ENCODE results near the gene SRRM5. TPM values are rescaled to one million over a fixed set of nuclear protein-coding genes. Genes with fewer than 3 reads are reported as not detected.

The SRRM5 gene
- total RNA-seq, 3 donors from 2014 or later (not counting 1 experiment from before 2014, with no cell fraction given): 0.24 to 0.75 (median 0.50) TPM

GRCh38 chr19:43626838-43627237, 14.9 kb downstream of the SRRM5 start:
- H3K9me3 ChIP-seq (ENCODE audit: control insufficient read depth, insufficient read depth, low read length): no peaks in the 10 kb centered on the region
- intact Hi-C loops (cut with micrococcal nuclease): no loop called here
- TF ChIP-seq, protein P1, sequence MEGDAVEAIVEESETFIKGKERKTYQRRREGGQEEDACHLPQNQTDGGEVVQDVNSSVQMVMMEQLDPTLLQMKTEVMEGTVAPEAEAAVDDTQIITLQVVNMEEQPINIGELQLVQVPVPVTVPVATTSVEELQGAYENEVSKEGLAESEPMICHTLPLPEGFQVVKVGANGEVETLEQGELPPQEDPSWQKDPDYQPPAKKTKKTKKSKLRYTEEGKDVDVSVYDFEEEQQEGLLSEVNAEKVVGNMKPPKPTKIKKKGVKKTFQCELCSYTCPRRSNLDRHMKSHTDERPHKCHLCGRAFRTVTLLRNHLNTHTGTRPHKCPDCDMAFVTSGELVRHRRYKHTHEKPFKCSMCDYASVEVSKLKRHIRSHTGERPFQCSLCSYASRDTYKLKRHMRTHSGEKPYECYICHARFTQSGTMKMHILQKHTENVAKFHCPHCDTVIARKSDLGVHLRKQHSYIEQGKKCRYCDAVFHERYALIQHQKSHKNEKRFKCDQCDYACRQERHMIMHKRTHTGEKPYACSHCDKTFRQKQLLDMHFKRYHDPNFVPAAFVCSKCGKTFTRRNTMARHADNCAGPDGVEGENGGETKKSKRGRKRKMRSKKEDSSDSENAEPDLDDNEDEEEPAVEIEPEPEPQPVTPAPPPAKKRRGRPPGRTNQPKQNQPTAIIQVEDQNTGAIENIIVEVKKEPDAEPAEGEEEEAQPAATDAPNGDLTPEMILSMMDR (IDR thresholded peaks at IDR 0.05): no peak
- no peak for ATAC-seq
- Mint-ChIP-seq H3K36me3 (no peaks in the 10 kb centered on the region), H3K4me1 (peaks cover 0 to 32% of the 10 kb centered on the region in 2 donors), H3K27me3 (ENCODE audit: low read depth in 2 of 2) (peaks cover 0 to 16% of the 10 kb centered on the region in 2 donors), H3K27ac (no peak overlapping the region), H3K4me3 (no peak overlapping the region), H3K9me3 (no peaks in the 10 kb centered on the region)
- H3K4me1 ChIP-seq (ENCODE audit: control insufficient read depth, insufficient read depth, low read length): peaks cover 11% of the 10 kb centered on the region
- no peak for DNase-seq
- WGBS (ENCODE audit: insufficient coverage): 56% methylated on average over 17 of the region's 17 CpGs
- no peak overlapping the region for H3K4me3 ChIP-seq (ENCODE audit: low read length)
- H3K36me3 ChIP-seq (ENCODE audit: control insufficient read depth, insufficient read depth, low read length): no peaks in the 10 kb centered on the region
- no peak overlapping the region for H3K27ac ChIP-seq (ENCODE audit: low read length)
- H3K27me3 ChIP-seq (ENCODE audit: control insufficient read depth, insufficient read depth, low read length): peaks cover 4% of the 10 kb centered on the region

- TF ChIP-seq, protein P1 (IDR thresholded peaks at IDR 0.05): no peak
- H3K9me3 ChIP-seq (ENCODE audit: control insufficient read depth, insufficient read depth, low read length): no peaks in the 10 kb centered on the region
- peaks cover 8 to 25% of the 10 kb centered on the region in 2 donors for H3K27me3 Mint-ChIP-seq (ENCODE audit: low read depth in 2 of 2)
- H3K4me1 Mint-ChIP-seq: peaks cover 0 to 31% of the 10 kb centered on the region in 2 donors
- DNase-seq (no peak), ATAC-seq (no peak)
- H3K27me3 ChIP-seq (ENCODE audit: control insufficient read depth, insufficient read depth, low read length): peaks cover 4% of the 10 kb centered on the region
- H3K4me1 ChIP-seq (ENCODE audit: control insufficient read depth, insufficient read depth, low read length): peaks cover 11% of the 10 kb centered on the region
- H3K27ac ChIP-seq (ENCODE audit: low read length): no peak overlapping the region
- intact Hi-C loops (cut with micrococcal nuclease): no loop called here
- H3K4me3 ChIP-seq (ENCODE audit: low read length): no peak overlapping the region
- H3K4me3 Mint-ChIP-seq: no peak overlapping the region
- H3K36me3 ChIP-seq (ENCODE audit: control insufficient read depth, insufficient read depth, low read length): no peaks in the 10 kb centered on the region
- H3K9me3 Mint-ChIP-seq: no peaks in the 10 kb centered on the region
- no peak overlapping the region for H3K27ac Mint-ChIP-seq
- H3K36me3 Mint-ChIP-seq: no peaks in the 10 kb centered on the region
- 94% methylated on average over 3 of the region's 3 CpGs for WGBS (ENCODE audit: insufficient coverage)
Observed at GRCh38 chr19:43628646-43629326, 16.9 kb downstream of the SRRM5 start.

- ATAC-seq (no peak), DNase-seq (no peak)
- Mint-ChIP-seq H3K36me3 (no peaks in the 10 kb centered on the region), H3K4me1 (peaks cover 0 to 9% of the 10 kb centered on the region in 2 donors), H3K27me3 (ENCODE audit: low read depth in 2 of 2) (peaks cover 9 to 22% of the 10 kb centered on the region in 2 donors), H3K27ac (no peak overlapping the region), H3K4me3 (no peak overlapping the region), H3K9me3 (no peaks in the 10 kb centered on the region)
- intact Hi-C loops (cut with micrococcal nuclease): no loop called here
- Histone ChIP-seq H3K9me3 (ENCODE audit: control insufficient read depth, insufficient read depth, low read length) (no peaks in the 10 kb centered on the region), H3K4me1 (ENCODE audit: control insufficient read depth, insufficient read depth, low read length) (no peaks in the 10 kb centered on the region), H3K36me3 (ENCODE audit: control insufficient read depth, insufficient read depth, low read length) (no peaks in the 10 kb centered on the region), H3K4me3 (ENCODE audit: low read length) (no peak overlapping the region), H3K27ac (ENCODE audit: low read length) (no peak overlapping the region), H3K27me3 (ENCODE audit: control insufficient read depth, insufficient read depth, low read length) (no peaks in the 10 kb centered on the region)
- TF ChIP-seq, protein P1 (IDR thresholded peaks at IDR 0.05): no peak
- WGBS (ENCODE audit: insufficient coverage): 83% methylated on average over 5 of the region's 5 CpGs
Observed at GRCh38 chr19:43631491-43631890, 19.6 kb downstream of the SRRM5 start.

DNA sequence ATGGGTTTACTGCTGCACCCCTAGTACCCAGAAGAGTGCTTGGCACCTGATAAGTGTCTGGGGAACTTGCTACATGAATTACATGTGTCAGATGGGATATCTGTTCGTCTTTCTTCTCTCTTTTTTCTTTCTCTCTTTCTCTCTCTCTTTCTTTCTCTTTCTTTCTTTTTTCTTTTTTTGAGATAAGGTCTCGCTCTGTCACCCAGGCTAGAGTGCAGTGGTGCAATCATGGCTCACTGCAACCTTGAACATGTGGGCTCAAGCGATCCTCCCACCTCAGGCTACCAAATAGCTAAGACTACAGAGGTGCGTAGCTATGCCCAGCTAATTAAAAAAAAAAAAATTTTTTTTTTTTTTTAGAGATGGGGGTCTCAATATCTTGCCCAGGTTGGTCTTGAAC, 21.6 kb downstream of the SRRM5 start:
- H3K36me3 Mint-ChIP-seq: no peaks in the 10 kb centered on the region
- H3K4me3 Mint-ChIP-seq: no peak overlapping the region
- no peaks in the 10 kb centered on the region for H3K36me3 ChIP-seq (ENCODE audit: control insufficient read depth, insufficient read depth, low read length)
- H3K4me1 ChIP-seq (ENCODE audit: control insufficient read depth, insufficient read depth, low read length): no peaks in the 10 kb centered on the region
- H3K4me3 ChIP-seq (ENCODE audit: low read length): no peak overlapping the region
- intact Hi-C loops (cut with micrococcal nuclease): no loop called here
- peaks cover 5% of the 10 kb centered on the region for H3K27me3 ChIP-seq (ENCODE audit: control insufficient read depth, insufficient read depth, low read length)
- WGBS (ENCODE audit: insufficient coverage): 86% methylated on average over 2 of the region's 4 CpGs
- ATAC-seq: no peak
- no peak overlapping the region for H3K27ac ChIP-seq (ENCODE audit: low read length)
- DNase-seq: no peak
- peaks cover 22 to 26% of the 10 kb centered on the region in 2 donors for H3K27me3 Mint-ChIP-seq (ENCODE audit: low read depth in 2 of 2)
- peaks cover under 1 to 2% of the 10 kb centered on the region in 2 donors for H3K4me1 Mint-ChIP-seq
- TF ChIP-seq, protein P1 (IDR thresholded peaks at IDR 0.05): no peak
- no peaks in the 10 kb centered on the region for H3K9me3 Mint-ChIP-seq
- H3K27ac Mint-ChIP-seq: no peak overlapping the region
- H3K9me3 ChIP-seq (ENCODE audit: control insufficient read depth, insufficient read depth, low read length): no peaks in the 10 kb centered on the region
